ENCODE measurements around the gene GRID1. TPM values are rescaled to one million over a fixed set of nuclear protein-coding genes. Genes with fewer than 3 reads are reported as not detected.

The GRID1 gene
- total RNA-seq, 1 donor = under 0.01 TPM

DNA sequence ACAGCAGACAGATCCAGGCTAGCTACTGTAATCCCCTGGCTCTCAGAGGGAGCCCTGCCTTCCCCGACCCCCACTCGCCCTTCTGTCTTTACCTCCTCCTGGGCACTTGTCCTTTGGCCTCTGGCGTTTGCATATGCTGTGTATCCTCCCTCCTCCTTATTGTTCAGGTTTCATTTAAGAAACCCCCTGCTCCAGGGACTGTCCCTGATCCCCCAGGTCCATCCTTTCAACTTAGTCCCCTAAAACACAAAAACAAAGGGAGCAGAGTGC is 25.7 kb downstream of the GRID1 start:
- no peak for DNase-seq (ENCODE audit: low read depth in 2 of 3, low spot score in 2 of 3)

DNA sequence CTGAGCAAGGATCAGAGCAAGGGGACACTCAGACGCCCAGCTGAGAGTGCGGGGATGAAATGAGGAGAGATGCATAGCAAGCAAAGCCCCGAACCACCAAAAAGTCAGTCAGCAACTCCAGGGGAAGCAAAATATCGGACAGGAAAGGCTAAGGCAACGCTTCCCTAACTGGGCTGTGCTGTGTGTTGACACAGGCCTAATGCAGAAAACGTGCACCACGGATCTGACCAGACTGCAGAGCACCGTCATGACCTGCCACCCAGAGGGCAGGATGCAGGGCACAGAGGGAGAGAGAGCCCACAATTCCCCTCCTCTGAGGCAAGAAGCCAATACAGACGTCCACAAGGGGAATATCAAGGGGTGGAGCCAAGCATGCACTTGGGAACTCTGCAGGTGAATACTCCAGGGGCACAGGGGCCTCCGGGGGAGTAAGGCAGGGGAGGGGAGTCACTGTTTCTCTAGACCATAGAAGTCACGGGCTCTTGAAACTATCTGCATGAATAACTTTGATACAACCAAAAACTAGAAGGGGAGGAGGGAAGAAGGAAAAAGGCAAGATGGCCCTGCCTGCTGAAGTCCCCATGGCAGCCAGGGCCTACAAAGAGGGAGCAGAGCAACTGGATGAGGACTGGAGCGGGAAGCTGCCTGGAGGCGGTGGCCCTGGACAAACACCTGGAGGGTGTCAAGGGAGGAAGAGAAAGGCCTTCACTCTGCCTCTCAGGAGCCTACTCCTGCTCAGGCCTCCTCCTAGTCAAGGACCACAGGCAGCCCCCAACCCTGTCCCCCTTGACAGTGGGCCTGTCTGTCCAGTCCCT is 26.2 kb downstream of the GRID1 start:
- DNase-seq (ENCODE audit: low read depth in 2 of 3, low spot score in 2 of 3) = no peak

DNA sequence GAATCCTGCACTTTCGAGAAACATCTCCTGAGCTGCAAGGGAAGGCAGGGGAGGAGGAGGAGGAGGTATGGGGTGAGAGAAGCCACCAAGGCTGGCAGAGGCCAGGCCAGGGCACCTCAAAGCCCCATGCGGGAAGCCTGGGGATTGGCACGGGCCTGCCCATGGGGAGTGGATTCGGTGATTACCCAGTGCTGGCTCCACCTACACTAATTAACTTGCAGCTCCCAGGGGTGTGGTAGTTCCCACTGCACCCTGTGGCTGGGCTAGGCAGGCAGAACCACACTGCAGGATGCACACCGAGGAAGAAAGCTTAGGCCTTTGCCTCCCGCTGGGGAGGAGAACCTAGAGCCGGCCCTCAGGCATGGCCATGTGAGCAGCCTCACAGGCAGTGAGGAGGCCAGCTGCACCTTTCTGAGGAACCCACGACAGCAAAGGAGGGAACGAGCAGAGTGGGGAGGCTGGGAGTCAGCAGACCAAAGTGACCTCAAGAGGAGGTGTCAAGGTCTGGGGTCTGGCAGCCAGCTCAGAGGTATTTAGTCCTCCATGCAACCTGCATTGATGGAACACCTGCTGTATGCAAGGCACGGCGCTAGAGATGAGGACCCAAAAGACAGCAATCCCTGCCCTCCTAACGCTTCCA is 27.2 kb downstream of the GRID1 start:
- DNase-seq (ENCODE audit: low read depth in 2 of 3, low spot score in 2 of 3) = no peak

DNA sequence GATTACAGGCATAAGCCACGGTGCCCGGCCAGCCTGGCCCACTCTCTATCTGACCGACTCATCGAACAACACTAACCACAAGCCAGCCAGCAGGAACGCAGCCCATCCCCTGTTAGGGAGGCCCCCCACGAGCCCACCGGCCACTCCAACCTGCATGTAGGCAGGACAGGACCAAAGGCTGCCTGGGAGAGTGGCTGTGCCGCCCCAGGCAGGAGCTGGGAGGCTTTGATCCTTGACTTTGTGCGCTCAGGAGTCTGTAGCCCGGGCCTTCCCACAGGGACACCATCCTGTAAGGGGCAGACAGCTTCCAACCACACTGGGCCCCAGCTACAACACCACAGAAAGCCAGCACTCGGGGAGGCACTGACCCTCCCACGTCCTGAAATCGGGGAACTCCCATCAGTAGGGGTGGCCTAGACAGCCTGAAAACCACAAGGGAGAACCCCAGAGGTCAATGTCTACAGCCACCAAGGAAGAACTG is 29.4 kb downstream of the GRID1 start:
- DNase-seq (ENCODE audit: low read depth in 2 of 3, low spot score in 2 of 3) = no peak

DNA sequence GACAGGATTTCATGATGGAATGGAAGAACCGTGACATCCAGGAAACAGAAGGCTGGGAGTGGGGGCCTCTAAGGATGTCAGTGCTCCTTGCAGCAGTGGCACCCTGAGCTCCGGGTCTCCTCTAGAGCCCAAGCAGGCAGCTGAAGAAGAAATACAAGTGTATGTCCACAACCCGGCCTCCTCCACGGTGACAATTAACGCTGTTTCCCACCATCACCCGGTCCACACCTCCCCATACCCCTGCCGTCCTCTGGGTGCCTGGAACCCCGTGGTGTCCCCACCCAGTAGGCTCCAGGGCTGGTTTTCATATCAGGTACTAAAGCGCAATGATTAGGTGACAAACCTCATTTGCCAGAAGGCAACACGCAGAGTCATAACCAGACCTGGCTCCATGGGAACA is 30.3 kb downstream of the GRID1 start:
- DNase-seq (ENCODE audit: low read depth in 2 of 3, low spot score in 2 of 3) = no peak

DNA sequence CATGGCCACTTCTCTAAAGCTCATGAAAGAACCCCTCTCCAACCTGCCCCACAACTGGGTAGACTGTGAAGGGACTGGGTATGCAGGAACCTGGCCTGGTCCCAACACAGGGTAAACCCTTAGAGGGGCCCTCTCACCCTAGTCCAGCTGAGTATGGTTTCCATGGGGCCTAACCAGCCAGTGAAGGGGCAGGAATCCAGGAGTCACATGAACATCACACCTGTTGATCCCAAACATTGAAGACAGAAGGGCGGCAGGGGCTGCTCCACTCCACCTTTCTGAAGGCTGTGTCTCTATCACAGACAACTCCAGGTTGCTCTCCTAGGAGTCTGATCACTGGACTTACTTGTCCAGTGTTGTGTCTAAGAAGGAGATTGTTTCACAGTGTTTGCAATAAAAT is 30.8 kb downstream of the GRID1 start:
- no peak for DNase-seq (ENCODE audit: low read depth in 2 of 3, low spot score in 2 of 3)

DNA sequence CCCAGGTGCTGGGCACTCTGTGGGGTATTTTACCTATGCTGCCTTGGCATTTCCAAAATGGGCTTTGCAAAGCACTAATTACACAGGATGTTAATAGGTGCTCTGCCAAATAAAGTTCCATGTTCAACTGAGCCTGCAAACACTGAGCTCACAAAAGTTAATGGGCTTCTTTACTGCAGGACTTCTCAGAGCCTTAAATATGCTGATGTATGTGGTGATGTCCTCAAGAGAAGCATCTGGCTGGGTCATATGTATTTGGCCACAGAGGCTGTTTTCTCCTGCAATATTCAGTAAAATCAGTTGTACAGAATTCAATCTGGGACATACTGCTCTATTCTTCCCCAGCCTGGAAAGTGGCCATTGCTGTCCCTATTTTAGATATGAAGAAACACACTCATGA is 31.3 kb downstream of the GRID1 start:
- DNase-seq (ENCODE audit: low read depth in 2 of 3, low spot score in 2 of 3) = no peak

DNA sequence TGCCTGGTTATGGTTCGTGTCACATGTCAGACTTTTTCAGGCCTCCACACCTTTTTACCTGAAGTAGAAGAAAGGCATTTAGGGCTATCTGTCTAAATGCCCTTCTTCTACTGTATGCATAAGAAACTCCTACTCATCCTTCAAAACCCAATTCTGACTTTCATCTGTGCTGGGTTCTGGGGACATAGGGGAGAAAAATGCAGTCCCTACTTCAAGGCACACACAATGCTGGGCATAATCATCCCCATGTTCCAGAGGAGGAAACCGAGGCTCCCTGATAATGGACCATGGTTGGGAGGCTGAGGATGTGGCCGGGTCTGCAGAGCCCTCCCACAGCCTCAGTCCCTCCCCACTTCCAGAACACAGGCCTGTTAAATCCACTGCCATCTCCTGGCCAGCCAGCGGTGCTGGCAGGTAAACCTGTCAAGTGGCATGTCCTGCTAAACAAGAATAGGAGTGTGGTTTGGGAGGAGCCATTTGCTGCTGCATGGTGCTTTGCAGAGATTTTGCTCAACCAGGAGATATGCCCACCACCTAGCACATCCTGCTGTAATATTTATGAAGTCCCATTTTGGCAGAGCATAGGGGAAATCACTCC is 32.0 kb downstream of the GRID1 start:
- no peak for DNase-seq (ENCODE audit: low read depth in 2 of 3, low spot score in 2 of 3)

DNA sequence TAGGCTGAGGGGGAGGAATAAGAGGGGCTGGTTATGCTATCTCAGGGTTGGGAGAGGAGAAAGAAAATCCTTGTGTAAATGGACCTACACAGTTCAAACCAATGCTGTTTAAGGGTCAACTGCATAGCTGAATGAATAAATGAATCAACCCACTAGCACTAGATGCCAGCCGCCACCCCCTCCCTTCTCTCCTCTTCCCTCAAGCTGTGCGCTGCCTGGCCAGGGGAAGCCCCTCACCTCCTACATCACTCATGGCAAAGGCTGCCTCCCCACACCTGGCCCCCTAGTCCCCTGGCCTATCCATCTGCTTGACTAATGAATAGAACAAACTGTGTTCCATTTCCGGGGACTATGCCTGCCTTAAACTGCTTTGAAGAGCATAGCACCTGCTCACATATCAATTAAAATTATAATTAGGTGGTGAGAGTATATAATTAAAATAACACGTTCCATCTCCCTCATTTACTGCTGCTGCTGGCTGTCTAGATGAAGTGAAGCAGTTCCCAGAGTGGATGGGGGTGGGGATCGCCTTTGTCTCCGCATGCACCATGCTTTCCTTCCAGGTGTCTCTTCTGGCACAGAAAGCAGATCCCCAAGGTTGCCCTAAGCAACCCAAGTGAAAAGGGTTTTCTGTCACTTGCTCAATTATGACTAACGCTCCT is 32.6 kb downstream of the GRID1 start:
- DNase-seq (ENCODE audit: low read depth in 2 of 3, low spot score in 2 of 3) = no peak

DNA sequence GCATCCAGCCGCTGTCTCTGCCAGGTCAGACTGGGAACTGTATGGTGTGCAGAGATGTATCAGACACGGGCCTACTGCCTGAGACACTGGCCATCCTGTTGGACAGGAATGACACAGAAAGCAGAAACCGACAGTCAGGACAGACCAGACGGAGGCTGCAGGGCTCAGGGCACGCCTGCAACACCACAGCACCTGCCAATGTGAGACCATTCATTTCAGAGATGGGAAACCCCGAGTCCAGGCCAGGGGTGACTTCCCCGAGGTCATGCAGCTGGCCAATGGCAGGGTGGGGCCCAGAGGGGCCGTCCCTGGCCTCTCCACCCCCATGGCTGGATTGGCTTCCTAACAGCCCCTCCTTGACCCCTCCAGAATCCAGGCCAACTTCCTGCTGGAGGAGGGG is 34.7 kb downstream of the GRID1 start:
- no peak for DNase-seq (ENCODE audit: low read depth in 2 of 3, low spot score in 2 of 3)

DNA sequence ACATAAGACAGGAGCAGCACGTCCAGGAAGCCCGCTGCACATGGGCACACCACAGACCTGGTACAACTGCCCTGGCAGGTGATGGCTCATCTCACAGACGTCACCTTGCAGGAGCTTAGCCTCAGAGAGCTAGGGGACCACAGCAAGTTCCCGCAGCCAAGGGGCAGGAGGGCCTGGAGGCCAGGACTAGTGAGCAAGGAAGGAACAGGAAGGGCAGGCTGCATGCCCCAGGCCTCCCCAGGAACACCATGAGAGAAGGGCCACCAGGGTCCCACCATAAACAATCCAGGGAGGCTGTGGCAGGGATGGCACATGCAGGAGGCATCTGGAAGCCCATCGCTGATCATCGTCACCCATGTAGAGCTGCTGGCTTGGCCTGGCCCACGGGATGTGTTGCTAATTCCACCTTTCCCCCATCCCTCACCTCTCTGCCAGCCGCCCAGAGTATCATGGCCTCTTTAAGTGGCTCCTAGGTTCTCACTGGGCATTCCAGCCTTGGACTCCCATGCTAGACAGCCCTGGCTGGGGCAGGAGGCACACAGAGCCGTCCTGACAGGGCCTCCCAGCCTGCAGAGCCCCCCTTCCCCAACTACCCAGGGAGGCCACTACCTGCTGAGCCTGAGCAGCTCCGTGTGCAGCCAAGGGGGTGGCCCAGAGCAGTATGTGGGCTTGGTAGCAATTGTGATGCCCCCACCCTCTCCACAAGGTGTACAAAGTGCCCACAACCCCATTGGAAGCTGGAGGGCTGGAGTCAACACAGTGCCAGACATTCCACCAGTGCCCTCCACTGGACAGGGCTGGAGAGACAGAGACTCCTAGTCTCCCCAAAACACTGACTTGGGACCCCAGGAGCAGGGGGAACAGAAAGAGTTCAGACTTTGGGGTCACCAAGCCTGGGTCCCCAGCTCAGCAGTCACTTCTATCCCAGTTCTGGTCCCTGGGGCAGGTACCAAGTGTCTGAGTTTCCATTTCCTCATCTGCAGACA is 35.5 kb downstream of the GRID1 start:
- DNase-seq (ENCODE audit: low read depth in 2 of 3, low spot score in 2 of 3) = no peak

DNA sequence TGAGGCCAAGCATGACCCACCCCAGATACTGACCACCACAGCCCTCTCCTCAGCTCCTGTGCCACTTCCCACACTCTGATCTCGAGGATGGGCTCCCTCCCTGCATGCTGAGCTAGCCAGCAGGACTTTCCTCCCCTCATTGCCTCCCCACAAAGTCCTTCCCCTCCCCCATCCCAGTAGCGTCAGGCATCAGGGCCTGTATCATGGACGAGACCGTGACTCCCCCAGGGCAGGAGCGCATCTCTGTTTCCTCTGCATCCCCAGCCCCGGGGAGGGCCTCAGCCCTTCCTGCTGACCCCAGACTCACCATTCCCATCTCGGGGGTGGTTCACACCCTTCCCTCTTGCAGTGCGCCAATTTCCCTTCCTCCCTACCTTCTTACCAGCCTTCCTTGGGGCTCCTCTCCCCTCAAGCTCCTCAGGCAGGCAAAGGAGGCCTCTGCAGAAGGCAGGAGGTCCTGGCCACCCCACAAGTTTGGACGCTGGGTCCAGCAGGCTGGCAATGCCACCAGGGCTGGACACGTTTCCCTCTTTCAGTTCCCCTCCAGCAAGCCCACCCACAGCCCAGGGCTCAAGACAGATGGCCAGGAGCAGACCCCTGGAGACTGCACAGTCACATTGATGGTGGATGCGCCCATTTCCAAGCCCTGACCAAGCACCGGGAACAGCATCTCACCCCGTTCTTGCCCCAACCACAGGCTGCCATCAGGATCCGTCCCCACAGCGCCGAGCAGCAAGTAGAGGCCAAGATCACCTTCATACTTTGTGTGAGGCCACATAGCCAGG is 36.5 kb downstream of the GRID1 start:
- DNase-seq (ENCODE audit: low read depth in 2 of 3, low spot score in 2 of 3) = no peak

DNA sequence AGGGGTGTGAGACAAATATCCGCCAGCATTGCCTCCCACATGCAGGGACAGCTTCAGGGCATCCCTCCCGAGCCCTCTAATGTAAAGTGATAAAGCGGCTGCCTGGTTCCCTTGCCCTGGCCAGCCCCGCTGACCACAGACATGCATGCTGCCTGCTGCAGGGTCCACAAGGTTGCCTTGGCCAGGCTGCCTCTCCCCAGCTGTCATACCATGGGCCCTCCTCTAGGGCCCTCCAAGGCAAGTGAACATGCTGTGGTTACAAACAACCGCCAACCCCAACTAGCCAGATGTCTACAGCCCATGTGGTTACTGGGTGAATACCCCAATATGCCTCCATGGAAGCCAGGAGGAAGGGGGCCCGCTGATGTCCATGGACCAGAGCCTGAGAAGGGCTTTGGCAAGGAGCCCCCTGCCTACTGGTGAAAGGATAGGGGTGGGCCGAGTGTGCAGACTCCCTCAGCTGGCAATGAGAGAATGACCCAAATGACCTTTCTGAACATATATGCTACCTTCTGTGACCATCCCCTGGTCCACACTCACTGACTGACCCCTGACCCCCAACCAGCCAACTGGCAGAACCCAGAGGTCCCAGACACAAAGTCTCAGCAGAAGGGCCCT is 37.4 kb downstream of the GRID1 start:
- no peak for DNase-seq (ENCODE audit: low read depth in 2 of 3, low spot score in 2 of 3)

DNA sequence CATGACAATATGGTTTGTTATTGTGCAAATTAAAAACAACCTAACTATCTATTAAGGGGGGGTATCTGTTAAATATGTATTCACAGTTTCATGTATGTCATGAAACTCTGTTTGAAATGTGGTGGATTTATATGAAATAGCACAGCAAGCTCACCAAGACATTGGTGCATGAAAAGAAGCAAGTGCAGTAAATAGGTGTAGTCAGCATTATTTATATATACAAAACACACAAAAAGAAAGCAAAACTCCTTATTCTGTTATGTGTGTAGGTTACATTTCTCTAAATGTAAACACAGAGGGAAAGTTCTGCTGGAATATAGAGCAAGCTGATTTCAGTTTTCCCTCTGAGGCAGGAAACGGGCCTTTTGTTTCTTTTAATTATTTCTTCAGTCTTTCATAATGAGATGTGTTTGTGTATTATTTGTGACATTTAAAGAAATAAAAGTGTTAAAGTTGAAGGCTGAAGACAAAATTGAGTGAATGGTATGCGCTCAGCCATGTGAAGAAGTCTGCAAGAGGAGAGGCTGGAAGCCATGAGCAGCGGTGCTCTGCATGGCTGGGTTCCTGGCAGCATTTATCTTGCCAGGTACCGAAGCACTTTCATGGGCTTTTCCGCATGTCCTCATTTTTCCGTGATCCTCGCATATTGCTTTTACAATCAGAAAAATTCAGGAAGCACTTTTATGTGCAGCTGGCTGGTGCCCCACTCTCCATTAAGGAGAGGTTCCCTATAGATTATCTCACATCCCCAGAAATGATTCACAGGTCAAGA is 38.5 kb downstream of the GRID1 start:
- DNase-seq (ENCODE audit: low read depth in 2 of 3, low spot score in 2 of 3) = no peak

DNA sequence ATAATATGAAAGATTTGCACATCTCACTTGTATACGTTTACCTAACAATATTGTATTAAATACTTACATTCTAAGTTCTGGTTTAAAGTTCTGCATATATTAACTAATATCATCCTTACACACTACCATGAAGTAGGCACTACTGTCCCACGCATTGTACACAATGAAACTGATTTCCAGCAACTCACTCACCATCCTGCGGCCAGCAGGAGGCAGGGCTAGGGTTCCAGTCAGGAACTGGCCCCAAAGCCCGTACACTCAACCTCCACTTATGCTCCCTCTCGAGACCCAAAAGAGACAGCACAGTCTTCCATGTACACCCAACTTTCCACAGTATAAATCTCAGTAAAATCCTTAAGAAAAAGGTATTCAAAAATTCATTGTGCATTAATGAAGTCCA is 41.4 kb downstream of the GRID1 start:
- DNase-seq (ENCODE audit: low read depth in 2 of 3, low spot score in 2 of 3) = no peak

DNA sequence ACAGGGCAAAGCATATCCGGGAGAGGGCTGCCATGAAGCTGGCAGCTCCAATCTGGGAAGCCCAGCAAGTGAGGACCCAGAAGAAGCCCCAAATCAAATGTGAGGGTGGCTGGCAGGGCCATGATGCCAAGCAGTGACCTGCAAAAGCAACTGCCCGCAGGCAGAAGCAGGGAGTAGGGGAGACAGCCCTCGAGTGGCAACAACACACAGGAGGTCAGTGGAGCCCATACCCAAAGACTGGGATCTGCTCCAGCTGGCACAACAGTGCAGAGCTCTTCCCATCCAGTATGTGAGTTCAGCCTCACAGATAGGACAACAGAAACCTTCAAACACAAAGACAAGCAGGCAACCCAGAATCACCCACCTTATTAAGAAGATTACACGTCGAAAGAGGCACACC is 45.0 kb downstream of the GRID1 start:
- no peak for DNase-seq (ENCODE audit: low read depth in 2 of 3, low spot score in 2 of 3)

DNA sequence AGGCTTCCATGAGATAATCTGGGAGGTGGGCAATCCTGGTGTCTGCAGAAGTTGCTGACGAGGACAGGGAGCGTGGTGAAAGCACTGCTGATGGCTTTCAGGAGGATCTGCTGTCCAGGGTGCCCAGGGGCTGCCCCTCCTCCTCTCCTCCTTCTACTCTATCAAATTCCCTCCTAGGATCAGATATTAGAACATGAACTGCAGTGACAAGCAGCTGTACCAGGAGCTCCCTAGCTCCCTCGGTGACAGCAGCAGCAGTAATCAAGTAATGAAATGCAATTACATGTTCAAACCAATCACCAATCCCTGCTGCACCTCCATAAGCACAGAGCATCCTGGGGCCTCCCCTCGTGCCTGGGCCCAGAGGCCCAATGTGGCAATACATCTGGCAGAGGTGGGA is 46.9 kb downstream of the GRID1 start:
- no peak for DNase-seq (ENCODE audit: low read depth in 2 of 3, low spot score in 2 of 3)

DNA sequence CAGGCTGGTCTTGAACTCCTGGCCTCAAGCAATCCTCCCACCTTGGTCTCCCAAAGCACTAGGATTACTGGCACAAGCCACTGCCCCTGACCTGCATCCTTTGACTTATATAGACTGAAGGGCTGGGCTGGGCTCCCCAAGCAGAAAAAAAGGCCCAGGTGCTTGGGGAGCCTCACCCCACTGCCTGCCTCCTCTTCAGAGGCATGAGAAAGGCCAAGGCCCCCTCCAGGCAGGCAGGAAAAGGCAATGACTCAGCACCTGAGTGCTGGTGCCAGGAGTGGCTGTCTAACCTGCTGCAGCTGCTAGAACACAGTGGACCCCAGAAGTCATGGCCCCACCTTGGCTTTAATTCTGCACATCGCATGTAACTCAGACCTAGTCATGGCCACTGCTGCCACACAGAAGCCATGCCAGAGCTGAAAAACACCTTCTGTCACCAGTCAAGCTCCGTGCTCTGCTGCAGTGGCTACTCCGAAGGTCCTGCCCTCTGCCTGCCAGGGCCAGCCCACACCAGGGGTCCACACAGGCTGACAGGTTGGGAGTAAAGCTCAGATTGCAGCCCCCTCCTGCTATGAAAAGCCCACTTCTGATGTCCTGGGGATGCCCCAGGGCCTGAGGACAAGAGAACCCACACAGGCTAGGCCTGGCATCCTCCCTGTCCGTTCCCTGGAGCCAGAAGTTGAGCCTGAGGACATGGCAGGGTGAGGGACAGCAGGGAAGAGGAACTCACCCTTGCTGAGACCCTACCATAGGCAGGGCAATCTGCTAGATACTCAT is 48.5 kb downstream of the GRID1 start:
- peak in 1 of 3 donors; percentile 18 for DNase-seq (ENCODE audit: low read depth in 2 of 3, low spot score in 2 of 3)

Measured in hematopoietic multipotent progenitor cell (in vitro differentiated cells).